OCI-M2 (cell line): ENCODE measurements around the gene RAD54L.
"Not testable (repeated sequence)": the region's sequence is repeated elsewhere in the genome, so short reads cannot be mapped to it uniquely, and the experiment has no call there.

ENCODE experiments used
- DNase-seq: peaks from one replicate; lab custom pipeline; 2025; ENCODE audit not compliant: unreplicated experiment; lab: John Stamatoyannopoulos, UW

Gene RAD54L

DNA sequence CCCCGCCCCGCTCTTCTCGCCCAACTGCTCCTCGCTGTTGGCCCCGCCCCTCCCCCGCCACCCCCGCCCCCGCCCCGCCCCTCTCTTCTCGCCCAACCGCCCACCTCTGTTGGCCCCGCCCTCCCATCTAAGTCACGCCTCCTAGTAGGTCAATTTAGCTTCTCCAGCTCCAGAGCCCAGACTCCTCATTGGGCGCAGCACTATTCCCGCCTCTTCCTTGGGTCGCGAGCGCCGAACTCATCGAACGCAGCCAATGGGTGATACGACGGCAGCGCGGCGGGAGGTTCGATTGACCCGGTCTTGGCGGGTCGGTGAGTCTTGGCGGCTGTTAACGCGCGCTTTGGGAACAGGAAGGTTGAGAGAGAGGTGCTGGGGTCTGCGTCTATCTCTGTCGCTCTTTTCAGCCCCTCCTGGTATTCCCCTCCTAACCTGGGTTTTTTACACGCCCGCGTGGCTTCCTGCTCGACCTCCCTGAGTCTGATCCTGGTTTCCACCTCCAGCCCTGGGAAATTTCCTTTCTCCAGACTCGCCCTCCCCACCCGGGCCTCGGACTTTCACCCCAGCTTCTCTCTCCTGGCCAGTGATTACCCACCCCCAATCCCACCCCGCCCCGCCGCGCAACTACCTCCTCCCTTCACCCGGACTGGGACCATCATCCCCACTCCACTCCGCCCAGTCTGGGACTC, at the start of gene RAD54L:
RAD54L (plus strand) TSS at position 328 of the 686 bp plus-strand sequence. CDS start 643 bp downstream, outside the sequence.
- DNase-seq: peak; percentile 76

GRCh38 chr1:46197964-46198811, 49.4 kb upstream of the RAD54L start, which contains the start of gene POMGNT1:
Gene POMGNT1 (minus strand): TSS chr1:46198434. CDS start chr1:46197821, 613 bp downstream.
- no peak for DNase-seq

DNA sequence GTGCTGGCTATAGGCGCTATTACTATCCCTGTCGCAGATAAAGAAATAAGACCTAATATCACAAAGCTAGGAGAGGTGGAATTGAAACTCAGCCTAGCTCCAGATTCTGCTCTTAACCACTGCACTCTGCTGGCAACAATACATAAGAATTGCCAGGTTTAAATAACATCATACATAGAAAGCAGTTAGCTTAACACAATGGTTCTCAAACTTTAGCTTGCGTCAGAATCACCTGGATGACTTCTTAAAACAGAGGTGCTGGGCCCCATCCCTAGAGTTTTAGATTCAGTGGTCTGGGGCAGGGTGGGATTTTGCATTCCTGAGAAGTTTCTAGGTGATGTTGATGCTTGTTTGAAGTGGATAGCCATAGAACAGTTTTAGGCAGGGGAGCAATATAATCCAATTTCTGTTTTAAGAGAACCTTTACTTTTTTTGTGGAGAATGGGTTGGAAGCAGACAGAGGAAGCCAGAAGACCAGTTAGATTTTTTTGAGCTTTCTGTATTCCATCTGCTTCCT, 48.3 kb upstream of the RAD54L start:
- no peak for DNase-seq

- no peak for DNase-seq
Observed at GRCh38 chr1:46203738-46204405, 43.7 kb upstream of the RAD54L start.

DNA sequence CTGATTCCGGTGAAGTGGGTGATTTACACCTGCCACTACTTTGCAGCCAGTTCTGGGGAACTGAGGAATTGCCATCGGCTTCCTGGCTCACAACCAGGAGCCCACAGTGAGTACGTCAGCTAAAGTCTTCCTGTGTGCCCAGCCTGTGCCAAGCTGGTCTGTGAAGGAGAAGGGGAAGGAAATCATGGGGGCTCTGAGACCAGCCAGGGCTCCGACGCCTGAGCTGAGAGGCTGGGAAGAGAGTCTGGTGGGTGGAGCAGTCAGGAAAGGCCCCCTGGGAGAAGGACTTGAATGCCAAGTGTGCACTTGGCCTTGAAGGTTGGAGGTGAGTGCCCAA, 43.2 kb upstream of the RAD54L start:
- DNase-seq: no peak

GRCh38 chr1:46205141-46205540, 42.4 kb upstream of the RAD54L start:
- no peak for DNase-seq

DNA sequence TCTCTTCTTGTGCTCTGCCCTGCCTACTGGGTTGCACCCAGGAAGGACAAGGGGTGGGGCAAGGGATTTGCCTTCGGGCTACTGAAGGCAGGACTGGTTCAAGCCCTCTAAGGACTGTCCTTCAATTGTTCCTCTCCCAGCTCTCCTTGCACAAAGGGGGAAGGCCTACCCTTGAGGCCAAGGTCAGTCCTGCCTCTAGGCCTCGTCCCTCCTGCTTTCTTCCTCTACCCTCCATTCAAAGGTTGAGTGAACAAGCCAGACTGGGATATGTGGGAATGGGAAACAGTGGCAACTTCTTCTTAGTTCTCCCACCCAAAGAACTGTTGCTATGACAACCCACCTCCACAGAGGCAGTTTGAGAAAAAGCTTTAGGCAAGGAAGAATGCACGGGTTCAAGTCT, 41.8 kb upstream of the RAD54L start:
- no peak for DNase-seq

GRCh38 chr1:46206399-46206798, 41.2 kb upstream of the RAD54L start:
- DNase-seq: no peak

GRCh38 chr1:46210561-46210960, 37.0 kb upstream of the RAD54L start:
- DNase-seq: no peak

DNA sequence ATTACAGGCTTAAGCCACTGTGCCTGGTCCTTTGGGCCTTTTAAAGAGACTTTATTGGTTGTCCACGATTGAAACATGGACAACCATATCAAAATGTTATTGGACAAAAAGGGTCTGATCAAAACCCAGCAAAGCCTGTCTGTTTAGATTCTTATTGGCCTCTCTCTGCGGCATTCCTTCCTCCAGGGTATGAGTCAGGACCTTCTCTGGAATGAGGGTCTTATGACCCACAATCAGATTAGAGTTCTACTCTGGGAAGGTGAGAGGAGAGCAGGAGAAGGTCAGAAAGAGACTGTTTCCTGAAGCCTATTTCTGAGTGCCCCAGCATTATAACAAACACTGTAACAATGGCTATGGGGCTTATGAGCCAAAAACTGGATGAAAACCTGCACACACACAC, 36.5 kb upstream of the RAD54L start:
- no peak for DNase-seq

GRCh38 chr1:46215504-46215903, 32.1 kb upstream of the RAD54L start:
- no peak for DNase-seq

DNA sequence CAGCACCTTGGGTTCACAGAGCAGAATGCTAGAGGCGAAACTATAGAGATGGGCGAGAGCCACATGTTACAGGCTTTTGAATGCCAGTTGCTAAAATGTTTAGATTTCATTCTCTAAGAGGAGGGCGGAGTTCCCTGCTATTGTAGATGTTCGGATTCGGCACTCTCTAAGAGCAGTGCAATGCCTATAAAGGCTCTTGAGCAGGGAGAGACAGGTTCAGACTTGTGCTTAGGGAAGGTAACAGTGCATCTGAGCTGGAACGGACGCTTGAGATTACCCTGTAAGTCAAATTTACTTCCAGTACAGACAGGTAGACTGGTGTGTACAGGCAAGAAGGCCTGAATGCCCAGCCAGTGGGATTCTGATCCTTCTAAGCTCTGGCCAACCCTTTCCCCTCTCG, 29.1 kb upstream of the RAD54L start:
- no peak for DNase-seq

GRCh38 chr1:46219551-46220520, 27.7 kb upstream of the RAD54L start:
- no peak for DNase-seq

DNA sequence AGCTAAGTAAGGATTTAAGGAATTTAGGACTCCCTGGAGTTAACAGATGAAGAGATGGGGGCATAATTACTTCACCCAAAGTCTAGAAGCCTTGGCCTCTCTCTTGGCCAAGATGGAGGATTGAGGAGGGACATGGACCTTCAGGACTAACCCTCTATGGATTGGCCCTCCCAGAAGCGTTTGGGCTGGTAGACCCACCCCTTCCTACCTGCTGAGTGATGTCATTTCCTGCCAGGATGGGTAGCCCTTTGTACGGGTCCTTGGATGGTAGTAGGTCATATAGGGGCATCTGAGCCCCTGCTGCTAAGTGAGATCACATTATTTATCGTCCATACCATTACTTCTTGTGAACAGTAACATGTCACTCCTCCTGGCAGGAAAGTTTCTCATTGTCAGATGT, 26.8 kb upstream of the RAD54L start:
- DNase-seq: no peak

GRCh38 chr1:46221749-46222148, 25.8 kb upstream of the RAD54L start:
- DNase-seq: no peak

GRCh38 chr1:46223055-46223454, 24.5 kb upstream of the RAD54L start:
- not testable (repeated sequence) for DNase-seq

DNA sequence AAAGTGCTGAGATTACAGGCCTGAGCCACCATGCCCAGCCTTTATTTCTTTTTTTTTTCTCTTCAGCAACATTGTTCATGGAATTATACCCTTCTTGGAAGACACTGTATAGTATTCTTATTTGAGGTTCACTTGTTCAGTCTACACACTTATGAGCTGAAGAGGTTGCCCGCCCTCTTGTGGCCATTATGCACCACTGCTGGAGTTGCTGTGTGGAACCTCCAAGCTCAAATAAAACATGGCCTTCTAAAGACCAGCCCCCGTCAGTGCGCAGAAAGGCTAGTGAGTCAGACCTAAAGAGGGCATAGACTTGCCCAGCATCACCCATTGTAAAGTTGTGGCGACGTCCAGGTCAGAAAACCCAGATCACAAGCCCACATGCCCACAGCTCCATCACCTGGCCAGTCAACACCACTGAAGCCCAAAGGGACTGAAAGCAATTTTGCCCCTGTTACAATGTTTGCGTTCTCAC, 24.1 kb upstream of the RAD54L start:
- no peak for DNase-seq

DNA sequence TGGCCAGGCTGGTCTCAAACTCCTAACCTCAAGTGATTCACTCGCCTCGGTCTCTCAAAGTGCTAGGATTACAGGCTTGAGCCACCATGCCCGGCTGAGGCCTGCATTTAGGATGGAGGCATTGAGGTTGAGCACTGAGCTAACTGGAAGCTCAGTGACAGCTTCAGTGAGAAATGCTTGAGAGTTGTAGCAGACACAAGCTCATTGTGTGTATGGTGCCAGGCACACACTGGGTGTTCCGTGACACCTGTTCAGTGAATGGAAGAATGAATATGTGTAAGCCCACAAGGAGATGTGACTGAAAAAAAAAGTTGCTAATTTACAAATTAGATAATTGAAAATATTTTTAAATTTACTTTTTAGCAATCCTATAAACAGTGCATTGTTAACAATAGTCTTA, 22.6 kb upstream of the RAD54L start:
- no peak for DNase-seq

- not testable (repeated sequence) for DNase-seq
Observed at GRCh38 chr1:46231231-46231630, 16.3 kb upstream of the RAD54L start.

GRCh38 chr1:46236882-46237281, 10.7 kb upstream of the RAD54L start:
- DNase-seq: no peak
